ENCODE data around the gene AK1. TPM values are rescaled to one million over a fixed set of nuclear protein-coding genes. Genes with fewer than 3 reads are reported as not detected.

AK1 gene
- total RNA-seq, 1 experiment from 2014 or later = 31.6 TPM

DNA sequence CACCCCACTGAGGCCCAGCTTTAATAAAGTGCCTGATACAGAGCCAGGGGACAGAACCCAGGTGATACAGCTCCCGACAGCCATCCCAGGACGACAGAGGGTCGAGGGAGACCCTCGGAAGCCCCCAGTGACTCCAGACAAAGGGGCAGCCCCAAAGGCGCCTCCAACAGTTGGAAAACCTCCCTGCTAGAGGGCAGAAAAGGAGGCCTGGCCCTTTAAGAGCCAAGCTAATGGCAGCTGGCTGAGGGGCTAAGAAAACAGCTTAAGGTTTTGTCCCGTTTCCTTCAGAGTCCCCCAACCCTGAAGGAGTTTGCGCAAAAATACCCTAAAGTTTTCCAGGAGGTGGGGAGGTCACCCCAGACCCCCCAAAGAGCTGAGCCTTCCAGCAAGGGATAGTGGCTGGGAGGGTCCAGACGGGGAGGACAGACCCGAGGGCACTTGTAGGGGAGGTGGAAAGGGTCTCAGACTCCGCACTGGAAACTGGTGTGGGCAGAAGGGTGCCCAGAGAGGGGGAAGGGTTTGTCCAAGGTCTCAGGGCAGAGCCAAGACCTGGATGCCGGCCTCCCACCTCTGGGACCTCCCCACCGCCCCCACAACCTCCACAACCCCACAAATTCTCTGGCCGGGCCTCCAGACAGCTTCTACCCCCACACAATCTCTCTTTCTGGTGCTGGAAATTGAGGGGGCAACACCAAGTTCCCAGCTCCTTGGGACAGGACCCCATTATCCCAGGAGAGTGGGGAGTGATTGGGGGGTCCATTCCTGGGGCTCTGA lies 8.2 kb upstream of the AK1 start:
- Histone ChIP-seq H2AK5ac (ENCODE audit: insufficient read length, low read length) (no peak overlapping the region), H3K27ac (ENCODE audit: insufficient read length, low read depth, low read length) (no peak overlapping the region), H3K79me1 (ENCODE audit: insufficient read depth, low read depth, low read length, poor library complexity, severe bottlenecking) (no peaks in the 10 kb centered on the region), H3K27me3 (ENCODE audit: insufficient read depth, low read length) (no peaks in the 10 kb centered on the region), H3K4me1 (ENCODE audit: insufficient read depth, low read length) (no peaks in the 10 kb centered on the region), H2BK15ac (ENCODE audit: low read depth, low read length) (no peak overlapping the region), H3K56ac (ENCODE audit: insufficient read length, low read depth, low read length) (no peak overlapping the region), H3K9ac (ENCODE audit: extremely low read depth, insufficient read length, low read length) (no peak overlapping the region), H3K14ac (ENCODE audit: insufficient read depth, low read length) (no peak overlapping the region), H3K18ac (ENCODE audit: insufficient read length, low read depth, low read length) (no peak overlapping the region), H3K4ac (ENCODE audit: low read depth, low read length) (no peak overlapping the region), H3K23ac (ENCODE audit: insufficient read length, low read depth, low read length) (no peak overlapping the region), H3K23me2 (ENCODE audit: insufficient read length, low read depth, low read length, poor library complexity, severe bottlenecking) (no peaks in the 10 kb centered on the region), H3K4me2 (ENCODE audit: insufficient read depth, insufficient read length, low read length) (no peak overlapping the region), H4K8ac (replicated peaks; ENCODE audit: insufficient read length, low read depth, low read length) (no peak overlapping the region), H3K9me3 (ENCODE audit: control insufficient read depth, low read depth, low read length) (no peaks in the 10 kb centered on the region), H2BK5ac (ENCODE audit: insufficient read length, low read length) (no peak overlapping the region), H3K79me2 (ENCODE audit: insufficient read depth, low read length) (no peaks in the 10 kb centered on the region), H3T11ph (ENCODE audit: low read length) (no peak overlapping the region), H4K5ac (ENCODE audit: insufficient read length, low read depth, low read length) (no peak overlapping the region), H2BK20ac (ENCODE audit: low read depth, low read length, poor library complexity, severe bottlenecking) (no peak overlapping the region), H4K20me1 (ENCODE audit: control insufficient read depth, insufficient read depth, insufficient read length) (no peaks in the 10 kb centered on the region), H2AFZ (ENCODE audit: low read length) (no peak overlapping the region), H4K91ac (ENCODE audit: insufficient read length, low read depth, low read length) (no peak overlapping the region), H2BK12ac (ENCODE audit: insufficient read length, low read depth, low read length) (no peak overlapping the region), H2BK120ac (ENCODE audit: low read depth, low read length, poor library complexity, severe bottlenecking) (no peak overlapping the region)
- peaks cover 6 to 20% of the 10 kb centered on the region in 2 experiments; a peak in 3 of 4 replicates for H3K4me1 Mint-ChIP-seq
- H3K36me3 Mint-ChIP-seq (ENCODE audit: insufficient read depth in 1 of 3, low read depth in 3 of 3) = peaks cover 7 to 34% (median 33%) of the 10 kb centered on the region in 3 experiments; a peak in 6 of 7 replicates
- WGBS (ENCODE audit: extremely low coverage, insufficient read length, low lambda C conversion rate) = no CpG with 5 or more reads among the region's 13 CpGs
- no peak for DNase-seq
- no peak overlapping the region for H3K4me3 Mint-ChIP-seq
- peak overlapping the region in 1 of 3 experiments; percentile 40; a peak in 4 of 7 replicates for H3K27ac Mint-ChIP-seq
- no peaks in the 10 kb centered on the region; the same call in 1 of the 2 replicates for H3K27me3 Mint-ChIP-seq (ENCODE audit: low read depth)
- TF ChIP-seq, protein P1, sequence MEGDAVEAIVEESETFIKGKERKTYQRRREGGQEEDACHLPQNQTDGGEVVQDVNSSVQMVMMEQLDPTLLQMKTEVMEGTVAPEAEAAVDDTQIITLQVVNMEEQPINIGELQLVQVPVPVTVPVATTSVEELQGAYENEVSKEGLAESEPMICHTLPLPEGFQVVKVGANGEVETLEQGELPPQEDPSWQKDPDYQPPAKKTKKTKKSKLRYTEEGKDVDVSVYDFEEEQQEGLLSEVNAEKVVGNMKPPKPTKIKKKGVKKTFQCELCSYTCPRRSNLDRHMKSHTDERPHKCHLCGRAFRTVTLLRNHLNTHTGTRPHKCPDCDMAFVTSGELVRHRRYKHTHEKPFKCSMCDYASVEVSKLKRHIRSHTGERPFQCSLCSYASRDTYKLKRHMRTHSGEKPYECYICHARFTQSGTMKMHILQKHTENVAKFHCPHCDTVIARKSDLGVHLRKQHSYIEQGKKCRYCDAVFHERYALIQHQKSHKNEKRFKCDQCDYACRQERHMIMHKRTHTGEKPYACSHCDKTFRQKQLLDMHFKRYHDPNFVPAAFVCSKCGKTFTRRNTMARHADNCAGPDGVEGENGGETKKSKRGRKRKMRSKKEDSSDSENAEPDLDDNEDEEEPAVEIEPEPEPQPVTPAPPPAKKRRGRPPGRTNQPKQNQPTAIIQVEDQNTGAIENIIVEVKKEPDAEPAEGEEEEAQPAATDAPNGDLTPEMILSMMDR (conservative IDR thresholded peaks at IDR 0.05) = no peak
- no peaks in the 10 kb centered on the region for H3K9me3 Mint-ChIP-seq

All from H9 (cell line).